ENCODE data around the gene FBXL7.

GRCh38 chr5:15796557-15796956, 296.6 kb downstream of the FBXL7 start:
- no peak for TF ChIP-seq CTCF (IDR thresholded peaks at IDR 0.05)
- TF ChIP-seq POLR2A (IDR thresholded peaks at IDR 0.05): no peak
